Measurements from ENCODE around the gene GINS2. TPM values are rescaled to one million over a fixed set of nuclear protein-coding genes. Genes with fewer than 3 reads are reported as not detected.

The GINS2 gene
- polyA plus RNA-seq, 1 of the 3 experiments (the other 2 are of a cell fraction): 9.0 TPM

DNA sequence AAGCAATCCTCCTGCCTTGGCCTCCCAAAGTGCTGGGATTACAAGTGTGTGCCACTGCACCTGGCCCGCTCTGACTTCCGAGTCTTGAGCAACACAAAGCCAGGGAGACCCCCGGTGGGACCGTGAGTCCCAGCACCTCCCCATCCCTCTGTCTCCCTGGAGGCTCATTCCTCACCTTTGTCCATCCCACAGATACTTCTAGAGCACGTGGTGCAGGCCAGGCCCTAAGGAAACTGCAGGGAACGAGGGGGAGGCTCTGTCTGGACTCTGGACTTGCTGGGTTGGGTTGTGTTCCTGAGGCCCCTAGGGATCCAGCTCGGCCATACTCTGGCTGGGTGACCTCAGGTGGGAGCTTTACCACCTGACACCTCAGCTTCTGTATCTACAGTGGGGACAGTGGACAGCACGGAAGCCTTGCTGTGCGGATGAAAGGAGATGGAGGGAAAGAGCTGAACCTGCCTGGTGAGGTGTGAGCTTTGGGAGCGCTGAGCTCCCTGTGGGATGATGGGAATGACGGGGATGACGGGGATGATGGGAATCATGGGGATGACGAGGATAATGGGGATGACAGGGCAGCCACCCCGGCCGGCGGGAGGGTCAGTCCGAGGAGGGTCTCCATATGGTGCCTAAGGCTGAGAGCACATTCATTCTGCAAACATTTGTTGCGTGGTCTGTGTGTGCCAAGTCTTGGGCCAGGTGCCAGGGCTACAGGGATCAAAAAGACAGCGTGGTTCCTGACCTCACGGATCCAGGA is 35.5 kb upstream of the GINS2 start:
- ChIA-PET POLR2A (no interaction called here), CTCF (interaction anchor here (0.5 to 1.4 kb wide), 4 partner anchors 19 to 66 kb away, joined by 3 to 4 read pairs (median 3); no protein-coding TSS in a partner anchor)
- DNase-seq: no peak
- Histone ChIP-seq H3K27me3 (ENCODE audit: insufficient read depth) (no peaks in the 10 kb centered on the region), H3K9me3 (no peaks in the 10 kb centered on the region), H3F3A (replicated peaks; ENCODE audit: insufficient read depth) (peaks cover 10% of the 10 kb centered on the region), H3K36me3 (replicated peaks in 1 of 2; ENCODE audit: control insufficient read depth in 1 of 2, insufficient read depth in 2 of 2, low read length in 1 of 2) (no peaks in the 10 kb centered on the region), H3K9ac (no peak overlapping the region), H3K4me2 (no peak overlapping the region), H3K9me2 (no peaks in the 10 kb centered on the region), H4K20me1 (ENCODE audit: insufficient read depth) (peaks cover 11% of the 10 kb centered on the region; the same call in 1 of the 2 replicates), H3K79me2 (ENCODE audit: insufficient read depth) (peaks cover 14% of the 10 kb centered on the region; the same call in 1 of the 2 replicates), H2AFZ (ENCODE audit: low read depth) (no peak overlapping the region), H3K4me3 (ENCODE audit: low read depth in 2 of 2, low read length in 1 of 2) (no peak overlapping the region), H3K27ac (ENCODE audit: low read depth in 2 of 2, low read length in 1 of 2) (no peak overlapping the region), H3K4me1 (ENCODE audit: control insufficient read depth in 1 of 2, insufficient read depth in 2 of 2, low read depth in 1 of 2, low read length in 1 of 2) (peaks cover 0 to 10% of the 10 kb centered on the region in 2 experiments; a peak in 1 of 4 replicates)
- 90% methylated on average over 16 of the region's 20 CpGs for WGBS (ENCODE audit: low lambda C conversion rate)
- TF ChIP-seq GABPA (IDR thresholded peaks at IDR 0.05; ENCODE audit: low read depth): no peak
- TF ChIP-seq, protein P1, sequence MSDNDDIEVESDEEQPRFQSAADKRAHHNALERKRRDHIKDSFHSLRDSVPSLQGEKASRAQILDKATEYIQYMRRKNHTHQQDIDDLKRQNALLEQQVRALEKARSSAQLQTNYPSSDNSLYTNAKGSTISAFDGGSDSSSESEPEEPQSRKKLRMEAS (IDR thresholded peaks at IDR 0.05; ENCODE audit: low read depth): no peak
- TF ChIP-seq TEAD4 (IDR thresholded peaks at IDR 0.05; ENCODE audit: borderline replicate concordance, insufficient read depth): no peak
- no peak for TF ChIP-seq FOXJ3 (CRISPR knock-in tag; IDR thresholded peaks at IDR 0.05)
- TF ChIP-seq, protein P2, sequence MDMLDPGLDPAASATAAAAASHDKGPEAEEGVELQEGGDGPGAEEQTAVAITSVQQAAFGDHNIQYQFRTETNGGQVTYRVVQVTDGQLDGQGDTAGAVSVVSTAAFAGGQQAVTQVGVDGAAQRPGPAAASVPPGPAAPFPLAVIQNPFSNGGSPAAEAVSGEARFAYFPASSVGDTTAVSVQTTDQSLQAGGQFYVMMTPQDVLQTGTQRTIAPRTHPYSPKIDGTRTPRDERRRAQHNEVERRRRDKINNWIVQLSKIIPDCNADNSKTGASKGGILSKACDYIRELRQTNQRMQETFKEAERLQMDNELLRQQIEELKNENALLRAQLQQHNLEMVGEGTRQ (IDR thresholded peaks at IDR 0.05; ENCODE audit: borderline replicate concordance, low read depth, low read length): no peak
- TF ChIP-seq, protein P3, sequence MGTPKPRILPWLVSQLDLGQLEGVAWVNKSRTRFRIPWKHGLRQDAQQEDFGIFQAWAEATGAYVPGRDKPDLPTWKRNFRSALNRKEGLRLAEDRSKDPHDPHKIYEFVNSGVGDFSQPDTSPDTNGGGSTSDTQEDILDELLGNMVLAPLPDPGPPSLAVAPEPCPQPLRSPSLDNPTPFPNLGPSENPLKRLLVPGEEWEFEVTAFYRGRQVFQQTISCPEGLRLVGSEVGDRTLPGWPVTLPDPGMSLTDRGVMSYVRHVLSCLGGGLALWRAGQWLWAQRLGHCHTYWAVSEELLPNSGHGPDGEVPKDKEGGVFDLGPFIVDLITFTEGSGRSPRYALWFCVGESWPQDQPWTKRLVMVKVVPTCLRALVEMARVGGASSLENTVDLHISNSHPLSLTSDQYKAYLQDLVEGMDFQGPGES (IDR thresholded peaks at IDR 0.05; ENCODE audit: low read depth, low read length): no peak
- TF ChIP-seq RFX5 (IDR thresholded peaks at IDR 0.05; ENCODE audit: low read length): no peak
- no peak for TF ChIP-seq RAD21 (IDR thresholded peaks at IDR 0.05; ENCODE audit: low read length)
- TF ChIP-seq GATA2 (CRISPR knock-in tag; IDR thresholded peaks at IDR 0.05): no peak
- TF ChIP-seq CHD2 (IDR thresholded peaks at IDR 0.05; ENCODE audit: low read length, partially characterized antibody): no peak
- TF ChIP-seq, protein P4, sequence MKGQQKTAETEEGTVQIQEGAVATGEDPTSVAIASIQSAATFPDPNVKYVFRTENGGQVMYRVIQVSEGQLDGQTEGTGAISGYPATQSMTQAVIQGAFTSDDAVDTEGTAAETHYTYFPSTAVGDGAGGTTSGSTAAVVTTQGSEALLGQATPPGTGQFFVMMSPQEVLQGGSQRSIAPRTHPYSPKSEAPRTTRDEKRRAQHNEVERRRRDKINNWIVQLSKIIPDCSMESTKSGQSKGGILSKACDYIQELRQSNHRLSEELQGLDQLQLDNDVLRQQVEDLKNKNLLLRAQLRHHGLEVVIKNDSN (IDR thresholded peaks at IDR 0.05; ENCODE audit: borderline replicate concordance, low read depth): no peak
- TF ChIP-seq MXI1 (IDR thresholded peaks at IDR 0.05; ENCODE audit: low read depth, low read length): no peak
- no peak for TF ChIP-seq NRF1 (IDR thresholded peaks at IDR 0.05; ENCODE audit: low read depth, low read length)
- TF ChIP-seq, protein P5, sequence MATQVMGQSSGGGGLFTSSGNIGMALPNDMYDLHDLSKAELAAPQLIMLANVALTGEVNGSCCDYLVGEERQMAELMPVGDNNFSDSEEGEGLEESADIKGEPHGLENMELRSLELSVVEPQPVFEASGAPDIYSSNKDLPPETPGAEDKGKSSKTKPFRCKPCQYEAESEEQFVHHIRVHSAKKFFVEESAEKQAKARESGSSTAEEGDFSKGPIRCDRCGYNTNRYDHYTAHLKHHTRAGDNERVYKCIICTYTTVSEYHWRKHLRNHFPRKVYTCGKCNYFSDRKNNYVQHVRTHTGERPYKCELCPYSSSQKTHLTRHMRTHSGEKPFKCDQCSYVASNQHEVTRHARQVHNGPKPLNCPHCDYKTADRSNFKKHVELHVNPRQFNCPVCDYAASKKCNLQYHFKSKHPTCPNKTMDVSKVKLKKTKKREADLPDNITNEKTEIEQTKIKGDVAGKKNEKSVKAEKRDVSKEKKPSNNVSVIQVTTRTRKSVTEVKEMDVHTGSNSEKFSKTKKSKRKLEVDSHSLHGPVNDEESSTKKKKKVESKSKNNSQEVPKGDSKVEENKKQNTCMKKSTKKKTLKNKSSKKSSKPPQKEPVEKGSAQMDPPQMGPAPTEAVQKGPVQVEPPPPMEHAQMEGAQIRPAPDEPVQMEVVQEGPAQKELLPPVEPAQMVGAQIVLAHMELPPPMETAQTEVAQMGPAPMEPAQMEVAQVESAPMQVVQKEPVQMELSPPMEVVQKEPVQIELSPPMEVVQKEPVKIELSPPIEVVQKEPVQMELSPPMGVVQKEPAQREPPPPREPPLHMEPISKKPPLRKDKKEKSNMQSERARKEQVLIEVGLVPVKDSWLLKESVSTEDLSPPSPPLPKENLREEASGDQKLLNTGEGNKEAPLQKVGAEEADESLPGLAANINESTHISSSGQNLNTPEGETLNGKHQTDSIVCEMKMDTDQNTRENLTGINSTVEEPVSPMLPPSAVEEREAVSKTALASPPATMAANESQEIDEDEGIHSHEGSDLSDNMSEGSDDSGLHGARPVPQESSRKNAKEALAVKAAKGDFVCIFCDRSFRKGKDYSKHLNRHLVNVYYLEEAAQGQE (IDR thresholded peaks at IDR 0.05; ENCODE audit: low read depth, low read length): no peak
